ENCODE data around the gene ACTG1.

The ACTG1 gene

DNA sequence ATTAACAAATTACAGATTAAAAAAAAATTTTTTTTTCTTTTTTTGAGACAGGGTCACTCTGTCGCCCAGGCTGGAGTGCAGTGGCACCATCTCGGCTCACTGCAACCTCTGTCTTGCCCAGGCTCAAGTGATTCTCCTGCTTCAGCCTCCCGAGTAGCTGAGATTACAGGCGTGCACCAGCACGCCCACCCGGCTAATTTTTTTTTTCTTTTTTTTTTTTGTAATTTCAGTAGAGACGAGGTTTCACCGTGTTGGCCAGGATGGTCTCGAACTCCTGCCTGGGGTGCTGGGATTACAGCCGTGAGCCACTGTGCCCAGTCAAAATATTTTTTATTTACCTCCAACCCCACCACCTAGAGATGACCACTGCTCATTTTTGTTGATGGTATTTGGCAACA, 25.5 kb downstream of the ACTG1 start:
- Histone ChIP-seq H3K14ac (ENCODE audit: low read length) (no peak overlapping the region), H2BK5ac (ENCODE audit: low read length) (peak overlapping the region; percentile 94), H3K27ac (replicated peaks; ENCODE audit: low read length) (no peak overlapping the region), H3K4ac (ENCODE audit: low read length) (no peak overlapping the region), H2AK5ac (ENCODE audit: low read depth, low read length) (no peak overlapping the region), H3K4me3 (ENCODE audit: low read length in 2 of 2) (no peak overlapping the region), H2AFZ (ENCODE audit: low read length) (no peak overlapping the region), H3K27me3 (ENCODE audit: control insufficient read depth in 3 of 3, insufficient read depth in 3 of 3, low read depth in 1 of 3, low read length in 3 of 3) (peaks cover 0 to 14% (median 0%) of the 10 kb centered on the region in 3 experiments), H4K91ac (ENCODE audit: low read depth, low read length, poor library complexity) (no peak overlapping the region), H3K18ac (ENCODE audit: low read length) (peak overlapping the region; percentile 98), H3K4me1 (ENCODE audit: control insufficient read depth in 2 of 2, insufficient read depth in 1 of 2, low read depth in 1 of 2, low read length in 2 of 2) (peaks cover 27 to 61% of the 10 kb centered on the region in 2 donors), H3K9me3 (replicated peaks in 1 of 2; ENCODE audit: control insufficient read depth in 2 of 2, insufficient read depth in 1 of 2, low read depth in 1 of 2, low read length in 2 of 2) (no peaks in the 10 kb centered on the region), H2BK120ac (ENCODE audit: low read depth, low read length) (no peak overlapping the region), H3K4me2 (ENCODE audit: insufficient read depth, low read length, poor library complexity, severe bottlenecking) (peak overlapping the region; percentile 68), H3K79me1 (ENCODE audit: low read depth, low read length) (no peaks in the 10 kb centered on the region), H3K9ac (ENCODE audit: low read depth, low read length, poor library complexity) (no peak overlapping the region), H3K23ac (ENCODE audit: low read depth, low read length, poor library complexity) (no peak overlapping the region), H2BK12ac (ENCODE audit: low read length) (no peak overlapping the region), H4K8ac (ENCODE audit: low read depth, low read length) (no peak overlapping the region), H2BK15ac (ENCODE audit: low read length) (no peak overlapping the region), H3K36me3 (replicated peaks in 1 of 2; ENCODE audit: control insufficient read depth in 2 of 2, insufficient read depth in 2 of 2, low read length in 2 of 2) (no peaks in the 10 kb centered on the region)
- no CpG with 5 or more reads among the region's 10 CpGs for WGBS, 2 donors (ENCODE audit: extremely low coverage in 2 of 2, insufficient read length in 2 of 2, insufficient replicate concordance in 1 of 2)
- no peak for DNase-seq (ENCODE audit: low spot score)

- H3K14ac ChIP-seq (ENCODE audit: low read length) = no peak overlapping the region
- H3K18ac ChIP-seq (ENCODE audit: low read length) = no peak overlapping the region
- H3K9me3 ChIP-seq (replicated peaks in 1 of 2; ENCODE audit: control insufficient read depth in 2 of 2, insufficient read depth in 1 of 2, low read depth in 1 of 2, low read length in 2 of 2) = no peaks in the 10 kb centered on the region
- no peaks in the 10 kb centered on the region for H3K79me1 ChIP-seq (ENCODE audit: low read depth, low read length)
- no peak overlapping the region for H4K8ac ChIP-seq (ENCODE audit: low read depth, low read length)
- no peak overlapping the region for H2BK5ac ChIP-seq (ENCODE audit: low read length)
- H3K4me3 ChIP-seq (ENCODE audit: low read length in 2 of 2) = no peak overlapping the region
- no peak overlapping the region for H2AK5ac ChIP-seq (ENCODE audit: low read depth, low read length)
- no peak for DNase-seq (ENCODE audit: low spot score)
- no peaks in the 10 kb centered on the region for H3K36me3 ChIP-seq (replicated peaks in 1 of 2; ENCODE audit: control insufficient read depth in 2 of 2, insufficient read depth in 2 of 2, low read length in 2 of 2)
- peaks cover 0 to 18% (median 0%) of the 10 kb centered on the region in 3 experiments for H3K27me3 ChIP-seq (ENCODE audit: control insufficient read depth in 3 of 3, insufficient read depth in 3 of 3, low read depth in 1 of 3, low read length in 3 of 3)
- H2BK15ac ChIP-seq (ENCODE audit: low read length) = no peak overlapping the region
- no peak overlapping the region for H2BK12ac ChIP-seq (ENCODE audit: low read length)
- no peak overlapping the region for H3K4me2 ChIP-seq (ENCODE audit: insufficient read depth, low read length, poor library complexity, severe bottlenecking)
- H3K23ac ChIP-seq (ENCODE audit: low read depth, low read length, poor library complexity) = no peak overlapping the region
- H3K4ac ChIP-seq (ENCODE audit: low read length) = no peak overlapping the region
- H3K4me1 ChIP-seq (ENCODE audit: control insufficient read depth in 2 of 2, insufficient read depth in 1 of 2, low read depth in 1 of 2, low read length in 2 of 2) = peaks cover 27 to 63% of the 10 kb centered on the region in 2 donors
- peak overlapping the region; percentile 36 for H2AFZ ChIP-seq (ENCODE audit: low read length)
- no CpG with 5 or more reads among the region's 17 CpGs for WGBS, 2 donors (ENCODE audit: extremely low coverage in 2 of 2, insufficient read length in 2 of 2, insufficient replicate concordance in 1 of 2)
- H3K27ac ChIP-seq (replicated peaks; ENCODE audit: low read length) = no peak overlapping the region
- H4K91ac ChIP-seq (ENCODE audit: low read depth, low read length, poor library complexity) = no peak overlapping the region
- H2BK120ac ChIP-seq (ENCODE audit: low read depth, low read length) = no peak overlapping the region
- H3K9ac ChIP-seq (ENCODE audit: low read depth, low read length, poor library complexity) = no peak overlapping the region
Measured at GRCh38 chr17:81486199-81486810, 26.3 kb downstream of the ACTG1 start.

DNA sequence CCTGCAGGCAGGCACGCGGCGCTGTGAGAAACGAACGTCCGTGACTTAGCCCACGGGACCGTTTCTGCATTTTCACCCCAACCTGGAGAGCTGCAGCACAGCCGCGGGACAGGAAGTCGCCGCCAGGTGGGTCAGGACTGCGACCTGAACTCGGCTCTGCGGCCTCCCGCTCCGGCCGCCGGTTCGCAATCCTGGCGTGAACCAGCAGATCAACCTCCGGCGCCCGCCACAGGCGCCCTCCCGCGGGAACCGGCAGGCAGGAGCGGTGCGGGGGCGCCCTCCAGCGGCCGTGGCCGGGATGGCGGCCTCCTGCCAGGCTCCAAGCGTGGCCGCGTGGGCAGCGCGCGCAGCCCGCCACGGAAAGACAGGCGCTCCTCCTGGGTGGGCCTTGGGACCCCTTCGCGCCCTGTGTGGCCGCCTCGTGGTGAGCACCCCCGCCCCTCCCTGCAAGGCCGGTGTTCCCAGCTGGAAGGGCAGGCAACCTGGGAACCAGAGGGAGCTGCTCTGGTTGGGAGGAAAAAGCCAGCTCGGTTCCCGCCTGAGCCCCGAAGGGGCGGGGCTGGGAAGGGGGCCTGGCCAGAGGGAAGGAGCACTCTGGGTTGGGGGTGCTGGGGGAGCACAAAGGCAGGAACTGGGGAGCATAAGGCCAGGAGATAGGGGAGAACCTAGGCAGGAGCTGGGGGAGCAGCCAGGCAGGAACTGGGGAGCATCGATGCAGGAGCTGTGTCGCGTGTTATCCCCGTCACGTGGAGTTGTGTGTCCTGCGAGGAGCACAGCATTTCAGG, 28.2 kb downstream of the ACTG1 start:
- Histone ChIP-seq H3K27me3 (ENCODE audit: control insufficient read depth in 3 of 3, insufficient read depth in 3 of 3, low read depth in 1 of 3, low read length in 3 of 3) (peaks cover 0 to 28% (median 0%) of the 10 kb centered on the region in 3 experiments), H3K79me1 (ENCODE audit: low read depth, low read length) (no peaks in the 10 kb centered on the region), H3K36me3 (replicated peaks in 1 of 2; ENCODE audit: control insufficient read depth in 2 of 2, insufficient read depth in 2 of 2, low read length in 2 of 2) (no peaks in the 10 kb centered on the region), H3K4ac (ENCODE audit: low read length) (peak overlapping the region; percentile 79), H2BK15ac (ENCODE audit: low read length) (peak overlapping the region; percentile 97), H3K9ac (ENCODE audit: low read depth, low read length, poor library complexity) (peak overlapping the region; percentile 91), H2BK12ac (ENCODE audit: low read length) (peak overlapping the region; percentile 93), H2BK5ac (ENCODE audit: low read length) (peak overlapping the region; percentile 26), H3K14ac (ENCODE audit: low read length) (peak overlapping the region; percentile 95), H3K4me3 (ENCODE audit: low read length in 2 of 2) (peak overlapping the region; percentile 46 to 68), H4K8ac (ENCODE audit: low read depth, low read length) (no peak overlapping the region), H3K9me3 (replicated peaks in 1 of 2; ENCODE audit: control insufficient read depth in 2 of 2, insufficient read depth in 1 of 2, low read depth in 1 of 2, low read length in 2 of 2) (no peaks in the 10 kb centered on the region), H2AFZ (ENCODE audit: low read length) (peak overlapping the region; percentile 100), H3K27ac (replicated peaks; ENCODE audit: low read length) (no peak overlapping the region), H3K23ac (ENCODE audit: low read depth, low read length, poor library complexity) (peak overlapping the region; percentile 15), H3K18ac (ENCODE audit: low read length) (peak overlapping the region; percentile 97), H2AK5ac (ENCODE audit: low read depth, low read length) (peak overlapping the region; percentile 88), H3K4me1 (ENCODE audit: control insufficient read depth in 2 of 2, insufficient read depth in 1 of 2, low read depth in 1 of 2, low read length in 2 of 2) (peaks cover 23 to 65% of the 10 kb centered on the region in 2 donors), H2BK120ac (ENCODE audit: low read depth, low read length) (no peak overlapping the region), H3K4me2 (ENCODE audit: insufficient read depth, low read length, poor library complexity, severe bottlenecking) (peak overlapping the region; percentile 84), H4K91ac (ENCODE audit: low read depth, low read length, poor library complexity) (peak overlapping the region; percentile 6)
- WGBS, 2 donors (ENCODE audit: extremely low coverage in 2 of 2, insufficient read length in 2 of 2, insufficient replicate concordance in 1 of 2) = no CpG with 5 or more reads among the region's 60 CpGs
- peak; percentile 83 for DNase-seq (ENCODE audit: low spot score)

GRCh38 chr17:81483862-81484194, 28.8 kb downstream of the ACTG1 start:
- DNase-seq (ENCODE audit: low spot score) = no peak
- peaks cover 19 to 64% of the 10 kb centered on the region in 2 donors for H3K4me1 ChIP-seq (ENCODE audit: control insufficient read depth in 2 of 2, insufficient read depth in 1 of 2, low read depth in 1 of 2, low read length in 2 of 2)
- peak overlapping the region; percentile 95 for H3K14ac ChIP-seq (ENCODE audit: low read length)
- no peak overlapping the region for H4K8ac ChIP-seq (ENCODE audit: low read depth, low read length)
- peak overlapping the region; percentile 79 for H3K4ac ChIP-seq (ENCODE audit: low read length)
- peak overlapping the region; percentile 6 for H4K91ac ChIP-seq (ENCODE audit: low read depth, low read length, poor library complexity)
- H3K9ac ChIP-seq (ENCODE audit: low read depth, low read length, poor library complexity) = peak overlapping the region; percentile 87
- no CpG with 5 or more reads among the region's 32 CpGs for WGBS, 2 donors (ENCODE audit: extremely low coverage in 2 of 2, insufficient read length in 2 of 2, insufficient replicate concordance in 1 of 2)
- H2AFZ ChIP-seq (ENCODE audit: low read length) = peak overlapping the region; percentile 100
- H3K27me3 ChIP-seq (ENCODE audit: control insufficient read depth in 3 of 3, insufficient read depth in 3 of 3, low read depth in 1 of 3, low read length in 3 of 3) = peaks cover 0 to 28% (median 0%) of the 10 kb centered on the region in 3 experiments
- no peak overlapping the region for H2BK120ac ChIP-seq (ENCODE audit: low read depth, low read length)
- H3K4me2 ChIP-seq (ENCODE audit: insufficient read depth, low read length, poor library complexity, severe bottlenecking) = peak overlapping the region; percentile 84
- peak overlapping the region; percentile 96 for H3K18ac ChIP-seq (ENCODE audit: low read length)
- H3K23ac ChIP-seq (ENCODE audit: low read depth, low read length, poor library complexity) = peak overlapping the region; percentile 15
- peak overlapping the region; percentile 26 for H2BK5ac ChIP-seq (ENCODE audit: low read length)
- no peaks in the 10 kb centered on the region for H3K9me3 ChIP-seq (replicated peaks in 1 of 2; ENCODE audit: control insufficient read depth in 2 of 2, insufficient read depth in 1 of 2, low read depth in 1 of 2, low read length in 2 of 2)
- no peak overlapping the region for H3K27ac ChIP-seq (replicated peaks; ENCODE audit: low read length)
- H3K4me3 ChIP-seq (ENCODE audit: low read length in 2 of 2) = peak overlapping the region; percentile 46 to 64
- H3K79me1 ChIP-seq (ENCODE audit: low read depth, low read length) = no peaks in the 10 kb centered on the region
- H2BK15ac ChIP-seq (ENCODE audit: low read length) = peak overlapping the region; percentile 97
- H3K36me3 ChIP-seq (replicated peaks in 1 of 2; ENCODE audit: control insufficient read depth in 2 of 2, insufficient read depth in 2 of 2, low read length in 2 of 2) = no peaks in the 10 kb centered on the region
- H2BK12ac ChIP-seq (ENCODE audit: low read length) = peak overlapping the region; percentile 93
- peak overlapping the region; percentile 88 for H2AK5ac ChIP-seq (ENCODE audit: low read depth, low read length)

Data from neuronal stem cell (in vitro differentiated cells).